Measurements from ENCODE around the gene EGR4.

- TF ChIP-seq ZNF274 (IDR thresholded peaks at IDR 0.05; ENCODE audit: low read depth, low read length) (no peak), YY1 (IDR thresholded peaks at IDR 0.05; ENCODE audit: insufficient read depth, insufficient read length) (no peak)
Observed at GRCh38 chr2:73253400-73253799, 39.9 kb downstream of the EGR4 start.

All from NT2/D1 (cell line).